AG04449 (cell line): ENCODE measurements around the gene TNRC6B.

Experiments
- CTCF ChIA-PET: fragments of 350-600 bp; formaldehyde crosslinking; extraction: SDS; loops from one replicate; lab custom pipeline; 2021; ENCODE audit warnings: antibody characterized with exemption; lab: Yijun Ruan, JAX
- POLR2A ChIA-PET: fragments of 400-600, 350-600 bp; formaldehyde crosslinking; extraction: SDS; loops from one replicate; lab custom pipeline; 2020; ENCODE audit warnings: antibody characterized with exemption, inconsistent platforms; lab: Yijun Ruan, JAX
- DNase-seq: peaks from one replicate; pipeline ENCODE4 v3.0.0-alpha.2; 2010; ENCODE audit warnings: low read depth, low spot score
- H3K4me3 ChIP-seq: 2 replicates; pipeline ENCODE4 v1.5.1; 2011; ENCODE audit warnings: low read depth, mild to moderate bottlenecking, control low read depth, low read length
- TF ChIP-seq, protein P1 (sequence below): IDR thresholded peaks from one replicate; pipeline ENCODE4 v1.5.1; 2011; ENCODE audit warnings: mild to moderate bottlenecking, moderate library complexity, low read length, control low read depth, inconsistent platforms; ENCODE audit not compliant: insufficient read depth; ENCODE audit errors: missing control alignments

TNRC6B gene

GRCh38 chr22:40312050-40312449, 134.3 kb downstream of the TNRC6B start:
- ChIA-PET POLR2A (no interaction called here), CTCF (no interaction called here)

DNA sequence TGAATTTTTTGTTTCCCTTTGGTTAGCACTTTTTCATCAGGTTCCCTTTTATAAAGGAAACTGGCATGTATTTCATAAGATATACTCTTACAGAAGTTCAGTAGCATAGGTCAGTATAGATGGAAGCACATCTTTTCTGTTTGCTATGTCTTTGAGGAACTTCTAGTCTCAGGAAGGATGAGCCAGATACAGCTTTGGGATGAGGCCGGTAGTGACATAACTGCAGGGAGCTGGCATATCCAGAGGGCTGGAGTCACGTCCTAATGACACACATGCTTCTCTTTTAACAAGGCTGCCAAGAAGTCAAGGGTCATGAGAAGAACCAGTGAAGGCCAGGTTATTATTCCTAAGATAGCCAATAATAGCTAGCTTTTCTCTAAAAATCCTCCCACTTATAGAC, 135.3 kb downstream of the TNRC6B start:
- TF ChIP-seq, protein P1, sequence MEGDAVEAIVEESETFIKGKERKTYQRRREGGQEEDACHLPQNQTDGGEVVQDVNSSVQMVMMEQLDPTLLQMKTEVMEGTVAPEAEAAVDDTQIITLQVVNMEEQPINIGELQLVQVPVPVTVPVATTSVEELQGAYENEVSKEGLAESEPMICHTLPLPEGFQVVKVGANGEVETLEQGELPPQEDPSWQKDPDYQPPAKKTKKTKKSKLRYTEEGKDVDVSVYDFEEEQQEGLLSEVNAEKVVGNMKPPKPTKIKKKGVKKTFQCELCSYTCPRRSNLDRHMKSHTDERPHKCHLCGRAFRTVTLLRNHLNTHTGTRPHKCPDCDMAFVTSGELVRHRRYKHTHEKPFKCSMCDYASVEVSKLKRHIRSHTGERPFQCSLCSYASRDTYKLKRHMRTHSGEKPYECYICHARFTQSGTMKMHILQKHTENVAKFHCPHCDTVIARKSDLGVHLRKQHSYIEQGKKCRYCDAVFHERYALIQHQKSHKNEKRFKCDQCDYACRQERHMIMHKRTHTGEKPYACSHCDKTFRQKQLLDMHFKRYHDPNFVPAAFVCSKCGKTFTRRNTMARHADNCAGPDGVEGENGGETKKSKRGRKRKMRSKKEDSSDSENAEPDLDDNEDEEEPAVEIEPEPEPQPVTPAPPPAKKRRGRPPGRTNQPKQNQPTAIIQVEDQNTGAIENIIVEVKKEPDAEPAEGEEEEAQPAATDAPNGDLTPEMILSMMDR = no peak

More at GRCh38 chr22:40312050-40312449, 134.3 kb downstream of the TNRC6B start:
- DNase-seq = no peak
- TF ChIP-seq, protein P1 = no peak
- no peak overlapping the region for H3K4me3 ChIP-seq

DNA sequence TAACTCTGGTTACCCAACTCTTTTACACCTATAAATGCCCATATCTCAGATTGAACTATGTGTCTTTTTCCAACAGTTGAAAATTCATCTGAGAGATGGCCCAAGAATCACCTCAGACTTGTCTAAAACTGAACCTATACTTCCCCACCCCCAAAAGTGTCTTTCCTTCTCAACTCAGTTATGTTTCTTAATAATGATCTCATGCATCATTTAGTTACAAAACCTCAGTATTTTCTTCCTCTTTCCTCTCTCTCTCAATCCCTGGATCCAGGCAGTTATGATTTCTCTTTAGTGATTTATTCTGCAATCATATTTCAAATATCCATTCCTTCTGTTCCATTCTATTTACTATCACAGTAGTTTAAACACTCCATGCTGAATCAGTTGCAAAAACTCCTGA, 136.3 kb downstream of the TNRC6B start:
- TF ChIP-seq, protein P1 = no peak
- CTCF ChIA-PET = no interaction called here
- DNase-seq = no peak
- H3K4me3 ChIP-seq = no peak overlapping the region
- POLR2A ChIA-PET = no interaction called here

More for the DNA sequence above, 135.3 kb downstream of the TNRC6B start:
- no peak overlapping the region for H3K4me3 ChIP-seq
- POLR2A ChIA-PET = no interaction called here
- CTCF ChIA-PET = no interaction called here
- no peak for DNase-seq

DNA sequence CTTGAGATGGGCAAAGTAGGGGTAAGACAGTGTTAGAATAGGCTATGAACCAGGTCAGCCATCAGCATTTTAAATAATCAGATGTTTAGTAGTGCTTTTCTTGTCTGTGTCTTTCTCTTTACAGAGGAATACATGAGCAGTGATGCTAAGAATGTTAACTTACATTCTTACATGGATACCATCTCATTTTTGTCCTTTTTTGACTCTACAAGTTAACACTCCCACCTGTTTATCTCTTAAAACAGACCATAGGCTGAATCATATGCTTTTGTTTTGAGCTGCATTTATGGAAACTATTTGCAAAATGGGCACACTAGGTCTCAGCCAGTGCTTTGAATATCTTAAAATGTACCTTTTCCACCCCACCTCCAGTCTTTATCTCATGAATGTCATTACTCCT, 143.0 kb downstream of the TNRC6B start:
- POLR2A ChIA-PET = no interaction called here
- CTCF ChIA-PET = no interaction called here
- TF ChIP-seq, protein P1 = no peak
- H3K4me3 ChIP-seq = no peak overlapping the region
- DNase-seq = no peak

DNA sequence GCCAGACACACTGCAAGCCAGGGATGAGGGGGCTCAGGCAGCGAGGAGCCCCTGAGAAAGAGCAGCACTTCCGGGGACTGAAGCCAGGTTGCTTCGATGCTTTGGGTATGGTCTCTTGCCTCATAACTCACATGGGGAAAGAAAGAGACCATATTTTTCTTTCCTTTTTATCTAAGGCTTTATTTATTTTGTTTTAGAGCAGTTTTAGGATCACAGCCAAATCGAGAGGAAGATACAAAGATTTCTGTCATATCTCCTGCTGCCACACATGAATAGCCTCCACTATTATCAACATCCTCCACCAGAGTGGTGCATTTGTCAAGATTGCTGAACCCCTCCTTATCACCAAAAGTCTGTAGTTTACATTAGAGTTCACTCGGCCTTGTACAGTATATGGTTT, 144.3 kb downstream of the TNRC6B start:
- DNase-seq = no peak
- TF ChIP-seq, protein P1 = no peak
- CTCF ChIA-PET = no interaction called here
- H3K4me3 ChIP-seq = no peak overlapping the region
- POLR2A ChIA-PET = no interaction called here

DNA sequence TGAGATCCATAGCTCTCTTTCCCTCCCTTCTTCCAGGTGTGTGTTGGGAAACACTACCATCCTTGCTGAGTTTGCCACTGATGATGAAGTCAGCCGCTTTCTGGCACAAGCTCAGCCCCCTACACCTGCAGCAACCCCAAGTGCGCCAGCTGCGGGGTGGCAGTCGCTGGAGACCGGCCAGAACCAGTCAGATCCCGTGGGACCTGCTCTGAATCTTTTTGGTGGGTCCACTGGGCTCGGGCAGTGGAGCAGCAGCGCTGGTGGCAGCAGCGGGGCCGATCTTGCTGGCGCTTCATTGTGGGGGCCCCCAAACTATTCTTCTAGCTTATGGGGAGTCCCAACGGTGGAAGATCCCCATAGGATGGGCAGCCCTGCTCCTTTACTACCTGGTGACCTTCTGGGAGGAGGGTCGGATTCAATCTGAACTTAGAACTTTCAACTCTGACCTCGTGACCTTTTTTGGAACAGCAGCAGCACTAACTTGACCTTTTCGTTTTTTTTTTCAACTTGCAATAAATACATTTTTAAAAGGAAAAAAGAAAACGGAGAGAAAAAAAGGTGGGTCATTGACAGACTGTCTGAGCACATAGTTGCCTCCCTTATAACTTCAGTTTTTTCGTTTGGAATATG, 145.2 kb downstream of the TNRC6B start:
- H3K4me3 ChIP-seq = no peak overlapping the region
- CTCF ChIA-PET = no interaction called here
- POLR2A ChIA-PET = no interaction called here
- TF ChIP-seq, protein P1 = no peak
- no peak for DNase-seq
